ENCODE data around the gene MAGEB16.

GRCh38 chrX:35809781-35810180 lies 11.6 kb downstream of the MAGEB16 start:
- TF ChIP-seq, protein P1, sequence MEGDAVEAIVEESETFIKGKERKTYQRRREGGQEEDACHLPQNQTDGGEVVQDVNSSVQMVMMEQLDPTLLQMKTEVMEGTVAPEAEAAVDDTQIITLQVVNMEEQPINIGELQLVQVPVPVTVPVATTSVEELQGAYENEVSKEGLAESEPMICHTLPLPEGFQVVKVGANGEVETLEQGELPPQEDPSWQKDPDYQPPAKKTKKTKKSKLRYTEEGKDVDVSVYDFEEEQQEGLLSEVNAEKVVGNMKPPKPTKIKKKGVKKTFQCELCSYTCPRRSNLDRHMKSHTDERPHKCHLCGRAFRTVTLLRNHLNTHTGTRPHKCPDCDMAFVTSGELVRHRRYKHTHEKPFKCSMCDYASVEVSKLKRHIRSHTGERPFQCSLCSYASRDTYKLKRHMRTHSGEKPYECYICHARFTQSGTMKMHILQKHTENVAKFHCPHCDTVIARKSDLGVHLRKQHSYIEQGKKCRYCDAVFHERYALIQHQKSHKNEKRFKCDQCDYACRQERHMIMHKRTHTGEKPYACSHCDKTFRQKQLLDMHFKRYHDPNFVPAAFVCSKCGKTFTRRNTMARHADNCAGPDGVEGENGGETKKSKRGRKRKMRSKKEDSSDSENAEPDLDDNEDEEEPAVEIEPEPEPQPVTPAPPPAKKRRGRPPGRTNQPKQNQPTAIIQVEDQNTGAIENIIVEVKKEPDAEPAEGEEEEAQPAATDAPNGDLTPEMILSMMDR (IDR thresholded peaks at IDR 0.05; ENCODE audit: low read depth, low read length, missing input control), result no peak
- no peak for TF ChIP-seq EGR1 (IDR thresholded peaks at IDR 0.05; ENCODE audit: low read depth in 2 of 2)
- no peak for TF ChIP-seq GABPA (IDR thresholded peaks at IDR 0.05 in 1 of 2, conservative IDR thresholded peaks at IDR 0.05 in 1 of 2)
- TF ChIP-seq FOXA1 (IDR thresholded peaks at IDR 0.05), result no peak
- TF ChIP-seq TAF1 (conservative IDR thresholded peaks at IDR 0.05), result no peak
- TF ChIP-seq, protein P2, sequence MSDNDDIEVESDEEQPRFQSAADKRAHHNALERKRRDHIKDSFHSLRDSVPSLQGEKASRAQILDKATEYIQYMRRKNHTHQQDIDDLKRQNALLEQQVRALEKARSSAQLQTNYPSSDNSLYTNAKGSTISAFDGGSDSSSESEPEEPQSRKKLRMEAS (IDR thresholded peaks at IDR 0.05), result no peak

Measured in liver (tissue), 3 donors.